Activated CD8-positive, alpha-beta memory T cell treated with anti-CD3 and anti-CD28 coated beads for 24 hours (primary cell): Measurements from ENCODE around the gene SAMD11.

Source experiments
- DNase-seq: peaks from one replicate; pipeline ENCODE4 v3.0.0-alpha.2; 2020

SAMD11 gene

DNA sequence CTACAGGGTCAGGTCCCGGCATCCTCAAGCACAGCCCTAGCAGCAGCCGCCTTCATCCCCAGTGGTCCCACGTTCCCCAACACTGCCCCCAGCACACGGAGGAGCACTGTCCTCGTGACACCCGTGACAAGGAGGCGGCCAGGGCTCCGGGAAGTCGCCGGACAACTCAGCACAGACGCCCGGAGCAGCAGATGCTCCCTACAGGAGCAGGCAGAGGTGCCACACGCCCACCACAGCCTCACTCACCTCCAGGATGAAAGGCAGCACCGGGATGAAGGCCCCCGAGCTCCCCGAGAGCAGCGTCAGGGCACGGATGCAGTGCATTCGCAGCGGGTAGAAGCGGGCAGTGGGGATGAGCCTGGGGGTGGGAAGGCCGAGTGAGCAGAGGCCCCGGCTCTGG is 27.2 kb downstream of the SAMD11 start:
- DNase-seq = no peak

- DNase-seq = no peak
Observed at GRCh38 chr1:951364-951763, 27.6 kb downstream of the SAMD11 start.

DNA sequence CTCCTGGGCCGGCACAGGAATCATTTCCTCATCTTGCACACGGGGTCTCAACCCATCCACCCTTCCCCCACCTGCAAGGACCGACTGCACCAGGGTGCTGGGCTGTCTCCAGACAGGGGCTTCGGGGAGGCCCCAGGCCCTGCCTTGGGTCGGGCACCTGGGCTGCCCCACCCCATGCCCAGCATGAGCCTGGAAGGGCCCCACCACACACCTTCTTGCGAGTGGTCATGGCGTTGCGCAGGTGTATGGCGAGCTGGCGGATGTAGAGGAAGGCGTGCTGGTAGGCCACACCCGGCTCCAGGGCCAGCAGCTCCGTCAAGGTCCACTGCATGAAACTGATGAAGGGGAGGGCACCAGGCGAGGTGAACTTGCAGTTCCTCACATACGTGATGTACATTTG is 28.5 kb downstream of the SAMD11 start:
- no peak for DNase-seq

- DNase-seq = no peak
Observed at GRCh38 chr1:952603-953002, 28.9 kb downstream of the SAMD11 start.

GRCh38 chr1:953524-954320 is 30.0 kb downstream of the SAMD11 start:
- no peak for DNase-seq

DNA sequence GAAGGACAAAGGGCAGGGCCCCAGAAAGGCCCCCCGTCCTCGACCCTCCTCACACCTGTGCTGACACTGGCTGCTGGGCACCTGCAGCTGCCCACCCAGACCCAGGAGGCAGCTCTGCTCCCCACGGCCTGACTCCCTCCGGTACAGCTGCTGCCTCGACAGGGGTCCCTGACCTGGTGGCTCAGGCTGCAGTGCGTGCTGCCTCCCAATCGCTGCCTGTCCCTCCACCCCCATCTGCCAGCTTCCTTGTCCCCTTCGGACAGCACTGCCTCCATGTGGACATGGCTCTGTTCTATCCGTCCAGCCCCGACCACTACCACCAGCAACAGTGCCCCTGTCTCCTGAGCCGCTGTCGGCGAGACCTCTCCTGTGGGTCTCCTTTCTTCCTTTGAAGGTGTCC is 31.2 kb downstream of the SAMD11 start:
- DNase-seq = no peak

GRCh38 chr1:955474-955873 is 31.8 kb downstream of the SAMD11 start:
- no peak for DNase-seq

DNA sequence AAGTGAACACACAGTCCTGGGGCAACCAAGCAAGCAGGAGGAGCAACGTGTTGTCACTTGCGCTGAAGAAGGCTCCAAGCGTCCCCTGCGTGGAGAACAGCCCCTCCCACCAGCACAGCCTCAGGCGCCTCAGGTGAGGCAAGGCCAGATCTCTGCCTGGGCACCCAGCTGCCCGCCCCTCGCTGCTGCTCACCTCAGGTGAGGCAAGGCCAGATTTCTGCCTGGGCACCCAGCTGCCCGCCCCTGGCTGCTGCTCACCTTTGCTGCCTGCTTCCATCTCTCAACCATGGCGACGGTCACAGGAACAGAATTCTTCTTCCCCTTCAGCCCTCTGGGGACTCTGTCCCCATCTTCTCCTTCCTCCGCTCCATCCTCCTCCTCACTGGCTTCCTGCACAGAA is 32.9 kb downstream of the SAMD11 start:
- no peak for DNase-seq

GRCh38 chr1:958823-959730 is 35.4 kb downstream of the SAMD11 start, which contains the start of gene NOC2L:
Gene NOC2L, minus strand, starts transcription at chr1:959256. Its CDS starts 16 bp downstream, at chr1:959240.
- DNase-seq = peak; percentile 100

DNA sequence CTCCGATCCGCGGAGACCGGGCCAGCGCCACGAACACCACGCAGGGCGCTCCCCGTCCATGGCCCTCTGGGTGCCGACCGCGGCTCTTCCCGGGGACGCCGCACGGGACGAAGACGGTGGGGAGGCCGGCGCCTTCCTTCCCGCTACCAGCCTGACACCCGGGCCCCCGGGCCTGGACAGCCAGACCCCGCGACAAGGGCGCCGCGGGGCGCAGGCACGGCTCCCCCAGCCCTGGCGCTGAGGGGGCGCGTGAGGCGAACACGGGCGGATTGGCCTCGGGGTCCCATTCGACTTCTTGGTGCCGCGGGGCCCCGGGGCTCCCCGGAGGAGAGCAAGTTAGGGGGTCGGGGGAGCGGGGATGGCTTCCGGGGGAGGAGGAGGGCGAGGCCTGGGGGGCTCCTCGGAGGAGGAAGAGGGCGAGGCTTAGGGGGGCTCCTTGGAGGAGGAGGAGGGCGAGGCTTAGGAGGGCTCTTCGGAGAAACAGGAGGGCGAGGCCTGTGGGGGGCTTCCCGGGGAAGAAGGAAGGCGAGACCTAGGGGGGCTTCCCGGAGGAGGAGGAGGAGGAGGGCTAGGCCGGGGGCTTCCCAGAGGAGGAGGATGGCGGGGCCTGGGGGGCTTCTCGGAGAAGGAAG is 36.1 kb downstream of the SAMD11 start:
- DNase-seq = peak; percentile 78

DNA sequence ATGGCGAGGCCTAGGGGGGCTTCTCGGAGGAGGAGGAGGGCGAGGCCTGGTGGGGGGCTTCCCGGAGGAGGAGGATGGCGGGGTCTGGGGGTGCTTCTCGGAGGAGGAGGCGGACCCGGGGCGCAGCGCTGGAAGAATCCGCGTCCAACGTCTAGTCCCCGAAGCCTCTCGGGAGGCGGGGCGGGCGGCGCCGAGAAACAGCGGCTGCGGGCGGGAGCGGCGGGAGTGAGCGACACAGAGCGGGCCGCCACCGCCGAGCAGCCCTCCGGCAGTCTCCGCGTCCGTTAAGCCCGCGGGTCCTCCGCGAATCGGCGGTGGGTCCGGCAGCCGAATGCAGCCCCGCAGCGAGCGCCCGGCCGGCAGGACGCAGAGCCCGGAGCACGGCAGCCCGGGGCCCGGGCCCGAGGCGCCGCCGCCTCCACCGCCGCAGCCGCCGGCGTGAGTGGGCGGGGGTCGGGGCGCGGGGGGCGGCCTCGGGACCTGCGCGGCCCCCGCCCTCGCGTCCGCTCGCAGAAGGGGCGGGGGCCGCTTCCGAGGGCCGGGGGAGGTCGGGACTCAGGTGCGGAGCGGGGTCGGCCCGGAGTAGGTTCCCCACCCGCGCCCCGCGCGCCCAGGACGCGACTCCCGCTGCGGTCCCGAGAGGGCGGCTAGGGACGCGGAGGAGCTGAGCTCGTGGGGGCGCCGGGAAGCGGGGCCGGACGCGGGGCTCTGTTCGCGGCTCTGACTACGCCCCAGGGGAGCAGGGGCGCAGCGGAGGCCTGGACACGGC is 36.8 kb downstream of the SAMD11 start, which contains the start of gene KLHL17:
Gene KLHL17 (plus strand): TSS at position 222 of the 769 bp plus-strand sequence. CDS start 110 bp downstream, at position 332.
- peak; percentile 91 for DNase-seq

GRCh38 chr1:961132-961669 is 37.5 kb downstream of the SAMD11 start:
- no peak for DNase-seq

GRCh38 chr1:962381-963300 is 38.9 kb downstream of the SAMD11 start:
- DNase-seq = no peak

GRCh38 chr1:963301-963651 is 39.6 kb downstream of the SAMD11 start:
- no peak for DNase-seq

DNA sequence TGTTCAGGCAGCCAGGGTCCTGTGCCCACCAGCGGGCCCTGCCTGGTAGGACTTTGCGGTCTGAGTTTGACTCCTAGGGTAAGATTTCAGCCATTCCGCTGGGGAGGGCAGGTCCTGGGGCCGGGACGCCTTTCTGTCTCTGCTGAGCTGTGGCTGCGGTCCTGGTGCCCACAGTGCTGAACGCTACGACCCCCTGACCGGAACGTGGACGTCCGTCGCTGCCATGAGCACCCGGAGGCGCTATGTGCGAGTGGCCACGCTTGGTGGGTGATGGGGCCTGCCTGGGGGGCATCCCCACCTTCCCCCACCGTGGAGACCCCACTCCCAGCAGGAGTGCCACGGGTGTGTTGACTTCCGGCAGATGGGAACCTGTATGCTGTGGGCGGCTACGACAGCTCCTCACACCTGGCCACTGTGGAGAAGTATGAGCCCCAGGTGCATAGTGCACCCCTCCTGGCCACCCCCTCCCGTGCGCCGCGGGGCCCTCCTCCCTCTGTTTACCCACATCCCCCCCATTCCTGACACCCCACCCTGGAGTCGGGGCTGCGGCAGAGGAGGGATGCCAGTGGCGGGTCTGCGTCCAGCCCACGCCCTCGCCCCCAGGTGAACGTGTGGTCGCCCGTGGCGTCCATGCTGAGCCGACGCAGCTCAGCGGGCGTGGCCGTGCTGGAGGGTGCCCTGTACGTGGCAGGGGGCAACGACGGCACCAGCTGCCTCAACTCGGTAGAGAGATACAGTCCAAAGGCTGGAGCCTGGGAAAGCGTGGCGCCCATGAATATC is 40.2 kb downstream of the SAMD11 start:
- no peak for DNase-seq

GRCh38 chr1:964691-965525 is 41.2 kb downstream of the SAMD11 start:
- DNase-seq = no peak

DNA sequence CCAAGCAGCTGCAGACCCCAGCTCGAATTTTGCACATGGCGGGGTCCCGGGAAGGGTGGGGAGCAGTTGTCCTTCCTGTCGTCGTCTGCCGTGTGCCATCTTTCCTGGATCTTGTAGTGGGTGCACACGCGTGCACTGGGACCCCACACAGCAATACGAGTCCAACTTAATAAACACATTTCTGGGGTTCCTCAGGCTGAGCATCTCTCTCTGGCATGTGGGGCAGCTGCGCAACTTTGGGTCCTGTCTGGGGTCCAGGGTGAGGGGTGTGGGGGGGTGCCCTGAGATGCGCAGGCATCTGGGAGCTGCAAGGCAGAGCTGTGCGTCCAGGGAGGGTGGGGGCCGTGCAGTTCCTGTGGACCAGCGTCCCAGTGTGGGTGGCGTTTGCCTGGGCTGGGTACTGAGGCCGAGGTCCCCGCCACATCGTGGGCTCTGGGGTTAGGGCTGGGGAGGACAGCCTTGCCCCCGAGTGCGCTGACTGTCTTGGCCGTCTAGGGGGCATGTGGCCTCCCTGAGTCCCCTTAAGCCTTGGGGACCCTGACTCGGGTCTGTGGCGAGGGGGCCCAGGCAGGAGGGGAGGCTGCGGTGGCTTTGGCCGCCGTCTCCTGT is 41.9 kb downstream of the SAMD11 start:
- DNase-seq = no peak

DNA sequence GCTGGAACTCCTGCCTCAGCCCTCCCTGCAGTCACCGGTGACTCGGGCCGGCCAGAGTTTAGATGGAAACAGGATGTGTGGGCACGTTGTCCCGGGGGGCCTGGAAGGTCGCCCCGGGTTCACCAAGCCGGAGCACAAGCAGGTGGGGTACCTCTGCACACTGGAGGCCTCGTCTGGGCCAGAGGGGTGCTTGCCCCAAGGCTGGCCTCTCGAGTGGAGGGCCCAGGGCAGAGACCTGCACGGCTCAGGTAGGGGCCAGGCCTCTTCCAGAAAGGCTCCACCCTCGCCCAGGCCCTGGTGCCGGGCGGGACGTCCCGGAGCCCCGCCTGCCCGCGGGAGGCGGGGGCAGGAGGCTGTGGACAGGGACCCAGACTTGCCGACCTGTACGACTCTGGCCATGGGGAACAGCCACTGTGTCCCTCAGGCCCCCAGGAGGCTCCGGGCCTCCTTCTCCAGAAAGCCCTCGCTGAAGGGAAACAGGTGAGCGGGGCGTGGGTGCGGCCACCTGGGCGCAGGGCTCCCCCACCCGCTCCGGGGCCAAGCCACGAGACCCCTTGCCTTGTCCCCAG is 42.5 kb downstream of the SAMD11 start, which contains the start of gene PLEKHN1:
Gene PLEKHN1 (plus strand): TSS at position 348 of the 569 bp plus-strand sequence. CDS start 50 bp downstream, at position 398.
- DNase-seq = peak; percentile 80
